GM12878 (cell line): ENCODE results near the gene CFAP57. TPM values are rescaled to one million over a fixed set of nuclear protein-coding genes. Genes with fewer than 3 reads are reported as not detected.

ENCODE experiments used
- ATAC-seq: fragments of 200-7000 bp; cut with Tn5 transposase; 3 replicates; pipeline ENCODE4 v1.9.1; 2020; ENCODE audit warnings: mild to moderate bottlenecking, moderate library complexity
- BruUV-seq: library from RNA; stranded (reverse); fragments of 400-500 nt; replicated peaks from 2 replicates; lab custom pipeline; 2021; lab: Mats Ljungman, UMichigan
- CTCF ChIA-PET: fragments of 300-600 bp; sonication (Branson Sonifier 250); formaldehyde crosslinking; extraction: SDS; loops from one replicate; lab custom pipeline; 2021; ENCODE audit warnings: inconsistent platforms; lab: Yijun Ruan, JAX
- POLR2A ChIA-PET: fragments of 350-600 bp; formaldehyde crosslinking; extraction: SDS; loops from one replicate; lab custom pipeline; 2021; ENCODE audit warnings: inconsistent platforms; lab: Charles Lee
- RAD21 ChIA-PET: fragments of 300-600 bp; sonication (Branson Sonifier 250); formaldehyde crosslinking; loops from one replicate; lab custom pipeline; 2023; ENCODE audit warnings: antibody characterized with exemption; ENCODE audit not compliant: unreplicated experiment; lab: Charles Lee
- SMC1A ChIA-PET: fragments of 300-600 bp; sonication (Branson Sonifier 250); formaldehyde crosslinking; loops from one replicate; lab custom pipeline; 2023; ENCODE audit not compliant: unreplicated experiment, uncharacterized antibody; lab: Charles Lee
- DNase-seq: peaks from one replicate; pipeline ENCODE4 v3.0.0-alpha.2; 2011; ENCODE audit warnings: low read depth, low spot score
- FAIRE-seq: peaks from 3 replicates; lab custom pipeline; 2011; peaks lifted over from hg19 to GRCh38; lab: Jason Lieb, UNC
- H2AFZ ChIP-seq: 2 replicates; pipeline ENCODE4 v1.6.0; 2011; ENCODE audit warnings: low read depth, low read length, control low read depth; ENCODE audit not compliant: control insufficient read depth
- H3K27ac ChIP-seq: 2 replicates; pipeline ENCODE4 v1.5.1; 2011; ENCODE audit warnings: control low read depth; ENCODE audit not compliant: control insufficient read depth, insufficient read depth
- H3K27me3 ChIP-seq, 2 experiments: replicated peaks in 1 of 2; 2 replicates each; pipeline versions ENCODE4 v1.6.0 to v1.6.1; 2011; ENCODE audit warnings: low read length in 1 of 2; ENCODE audit not compliant: control insufficient read depth in 2 of 2, insufficient read depth in 2 of 2
- H3K36me3 ChIP-seq, 2 experiments: 2 replicates each; pipeline ENCODE4 v1.5.1; 2011; ENCODE audit warnings: low read length in 1 of 2; ENCODE audit not compliant: control insufficient read depth in 2 of 2, insufficient read depth in 2 of 2
- H3K4me1 ChIP-seq: 2 replicates; pipeline ENCODE4 v1.6.1; 2011; ENCODE audit warnings: mild to moderate bottlenecking, low read length, moderate library complexity, mixed read lengths; ENCODE audit not compliant: control insufficient read depth, insufficient read depth
- H3K4me2 ChIP-seq: 2 replicates; pipeline ENCODE4 v1.6.0; 2011; ENCODE audit warnings: control low read depth; ENCODE audit not compliant: control insufficient read depth, insufficient read depth
- H3K4me3 ChIP-seq: fragments of 200-600 bp; sonication (generic); 2 replicates; pipeline ENCODE4 v1.5.1; 2016
- H3K79me2 ChIP-seq: 2 replicates; pipeline ENCODE4 v1.6.0; 2011; ENCODE audit warnings: low read length; ENCODE audit not compliant: control insufficient read depth, insufficient read depth
- H3K9ac ChIP-seq: 2 replicates; pipeline ENCODE4 v1.8.0; 2011; ENCODE audit warnings: low read length, control low read depth, mixed read lengths; ENCODE audit not compliant: control insufficient read depth, insufficient read depth
- H3K9me3 ChIP-seq: replicated peaks from 3 replicates; pipeline ENCODE4 v1.5.1; 2011; ENCODE audit warnings: mild to moderate bottlenecking, low read length; ENCODE audit not compliant: control insufficient read depth, insufficient read depth
- H4K20me1 ChIP-seq: 2 replicates; pipeline ENCODE4 v1.6.0; 2011; ENCODE audit not compliant: control insufficient read depth, insufficient read depth
- EGR1 ChIP-seq, 2 experiments: IDR thresholded peaks; 1 replicate in 1 of 2; 2 replicates in 1 of 2; pipeline ENCODE4 v1.6.1; 2011 to 2012; ENCODE audit warnings: low read depth in 2 of 2, low read length in 2 of 2, borderline replicate concordance in 1 of 2, mild to moderate bottlenecking in 1 of 2, moderate library complexity in 1 of 2
- ELK1 ChIP-seq: IDR thresholded peaks from 2 replicates; pipeline ENCODE4 v1.6.1; 2012; ENCODE audit warnings: low read depth, low read length, improper control_type of control experiment
- EZH2 ChIP-seq: IDR thresholded peaks from 2 replicates; pipeline ENCODE4 v1.6.1; 2012; ENCODE audit warnings: low read depth, mild to moderate bottlenecking, control low read depth, inconsistent platforms, low read length, borderline replicate concordance; ENCODE audit not compliant: control insufficient read depth
- GABPA ChIP-seq: IDR thresholded peaks from 2 replicates; pipeline ENCODE4 v1.6.1; 2014; ENCODE audit warnings: antibody characterized with exemption, low read depth, mild to moderate bottlenecking, inconsistent platforms
- GATAD2B ChIP-seq: fragments of 450-650 bp; conservative IDR thresholded peaks from 2 replicates; pipeline ENCODE4 v1.6.1; 2017; ENCODE audit warnings: low read depth, mild to moderate bottlenecking, moderate library complexity
- IKZF1 ChIP-seq: fragments of 450-650 bp; conservative IDR thresholded peaks from 2 replicates; pipeline ENCODE4 v1.6.1; 2017; ENCODE audit warnings: antibody characterized with exemption, mild to moderate bottlenecking
- KLF5 ChIP-seq: fragments of 450-650 bp; IDR thresholded peaks from 2 replicates; pipeline ENCODE4 v1.6.1; 2014; ENCODE audit warnings: mild to moderate bottlenecking; ENCODE audit not compliant: partially characterized antibody
- MAX ChIP-seq: IDR thresholded peaks from 2 replicates; pipeline ENCODE4 v1.6.1; 2012; ENCODE audit warnings: low read depth, low read length, improper control_type of control experiment
- NBN ChIP-seq: fragments of 450-650 bp; IDR thresholded peaks from 2 replicates; pipeline ENCODE4 v1.6.1; 2016
- NR2C2 ChIP-seq: IDR thresholded peaks from 2 replicates; pipeline ENCODE4 v1.6.1; 2011; ENCODE audit warnings: borderline replicate concordance, low read depth; ENCODE audit not compliant: control insufficient read depth, insufficient read length
- POLR2A ChIP-seq: IDR thresholded peaks from 2 replicates; pipeline ENCODE4 v1.6.1; 2011; ENCODE audit warnings: low read depth, mild to moderate bottlenecking, low read length
- POLR2AphosphoS2 ChIP-seq: IDR thresholded peaks from 2 replicates; pipeline ENCODE4 v1.6.1; 2011; ENCODE audit warnings: low read depth, mild to moderate bottlenecking, low read length, improper control_type of control experiment, moderate library complexity
- POU2F2 ChIP-seq: IDR thresholded peaks from 3 replicates; pipeline ENCODE4 v1.6.1; 2011; ENCODE audit warnings: low read depth, mild to moderate bottlenecking, low read length, borderline replicate concordance
- RAD21 ChIP-seq: IDR thresholded peaks from 2 replicates; pipeline ENCODE4 v1.6.1; 2011; ENCODE audit warnings: mild to moderate bottlenecking, low read depth, low read length, moderate library complexity; ENCODE audit not compliant: insufficient read depth
- RB1 ChIP-seq: fragments of 450-650 bp; formaldehyde crosslinking; IDR thresholded peaks from 2 replicates; pipeline ENCODE4 v1.6.1; 2017; ENCODE audit warnings: mild to moderate bottlenecking, borderline replicate concordance
- REST ChIP-seq: IDR thresholded peaks from 2 replicates; pipeline ENCODE4 v1.6.1; 2012; ENCODE audit warnings: mild to moderate bottlenecking, low read depth, low read length
- SMAD1 ChIP-seq: fragments of 450-650 bp; IDR thresholded peaks from 2 replicates; pipeline ENCODE4 v1.6.1; 2018; ENCODE audit warnings: mild to moderate bottlenecking, low read depth; ENCODE audit not compliant: partially characterized antibody
- SREBF1 ChIP-seq: IDR thresholded peaks from 2 replicates; pipeline ENCODE4 v1.6.1; 2012; ENCODE audit warnings: mild to moderate bottlenecking, low read length
- SREBF2 ChIP-seq: IDR thresholded peaks from 2 replicates; pipeline ENCODE4 v1.6.1; 2012; ENCODE audit warnings: mild to moderate bottlenecking, low read length
- STAT1 ChIP-seq: fragments of 450-650 bp; conservative IDR thresholded peaks from 2 replicates; pipeline ENCODE4 v1.6.1; 2014; ENCODE audit warnings: antibody characterized with exemption, mild to moderate bottlenecking
- TBL1XR1 ChIP-seq: IDR thresholded peaks from 2 replicates; pipeline ENCODE4 v1.6.1; 2012; ENCODE audit warnings: low read depth, low read length, improper control_type of control experiment
- WGBS: methylation state at CpG from one replicate; pipeline ENCODE4 v1.1.6; 2016; ENCODE audit warnings: low lambda C conversion rate; ENCODE audit not compliant: insufficient replicate concordance, insufficient coverage; ENCODE audit errors: missing lambda C conversion rate; 5-methylcytosine and 5-hydroxymethylcytosine counted together
- in situ Hi-C: fragments of 300-500 bp; cut with MboI; formaldehyde crosslinking; loops from 9 replicates; pipeline ENCODE4 v1.14.3; 2018; ENCODE audit warnings: mixed read lengths
- intact Hi-C: fragments of 100-400 bp; cut with micrococcal nuclease; formaldehyde crosslinking; loops from one replicate; pipeline ENCODE4 v1.14.2; 2022; ENCODE audit not compliant: unreplicated experiment
- polyA plus RNA-seq, 11 experiments: library from polyadenylated mRNA; depleted of rRNA in 4 of 11; unstranded in 6 of 11; stranded (reverse) in 5 of 11; fragments of >200 nt; fragmentation: Nextera tagmentation in 4 of 11; fragmentation: Illumina TruSeq in 1 of 11; extraction: Ambion mirVana in 4 of 11; extraction: Trizol in 1 of 11; gene quantifications; 1 replicate in 1 of 11; 2 replicates in 10 of 11; pipeline versions ENCODE4 v1.2.1 to v1.2.3, GENCODE V29; 2011 to 2016; ENCODE audit warnings: inconsistent platforms in 2 of 11, missing spikeins in 2 of 11, low read depth in 1 of 11
- total RNA-seq, 4 experiments: library from RNA; depleted of rRNA in 3 of 4; stranded (reverse); fragments of >200 nt in 3 of 4; fragmentation: Illumina TruSeq in 1 of 4; extraction: Trizol in 1 of 4; gene quantifications; 2 replicates each; pipeline versions ENCODE4 v1.2.1 to v1.2.3, GENCODE V29; 2013 to 2021

Gene CFAP57
- total and polyA plus RNA-seq, 10 of the 15 experiments (the other 5 are each of a cell fraction or from before 2014, with no cell fraction given), result 0.45 to 4.8 (median 1.3) TPM

- TF ChIP-seq REST, result no peak
- no peak for TF ChIP-seq POU2F2
- no peak for TF ChIP-seq TBL1XR1
- TF ChIP-seq MAX, result no peak
- TF ChIP-seq IKZF1, result no peak
- TF ChIP-seq EGR1 (IDR thresholded peaks at IDR 0.05; ENCODE audit: borderline replicate concordance in 1 of 2, low read depth in 2 of 2, low read length in 2 of 2), result no peak
- TF ChIP-seq EZH2, result no peak
- no peak for TF ChIP-seq KLF5
Measured at GRCh38 chr1:43279666-43280065, 107.5 kb downstream of the CFAP57 start (continued).

- BruUV-seq, result no TSS peak
- SMC1A ChIA-PET, result interaction anchor here (0.9 to 2.1 kb wide), 3 partner anchors 14 to 173 kb away, joined by 3 to 4 read pairs (median 3); partner anchors contain the start of gene HYI
- POLR2A ChIA-PET, result no interaction called here
- Histone ChIP-seq H3K9me3 (no peaks in the 10 kb centered on the region), H3K4me3 (no peak overlapping the region), H3K4me2 (no peak overlapping the region), H3K27me3 (no peaks in the 10 kb centered on the region; a peak in 2 of 4 replicates), H4K20me1 (no peaks in the 10 kb centered on the region), H3K79me2 (no peaks in the 10 kb centered on the region), H3K9ac (no peak overlapping the region), H3K27ac (no peak overlapping the region), H2AFZ (no peak overlapping the region), H3K36me3 (no peaks in the 10 kb centered on the region), H3K4me1 (no peaks in the 10 kb centered on the region)
- ATAC-seq, result no peak
- no peak for FAIRE-seq
- CTCF ChIA-PET, result interaction anchor here (1.1 kb wide), 1 partner anchor 13 kb away, joined by 3 read pairs; no protein-coding TSS in a partner anchor
- no peak for DNase-seq
- intact Hi-C loops (no loop called here), in situ Hi-C loops (no loop called here)
- RAD21 ChIA-PET, result interaction anchor here (0.6 to 1.7 kb wide), 2 partner anchors 14 kb away, joined by 5 read pairs; no protein-coding TSS in a partner anchor
- 0% methylated on average over 2 of the region's 2 CpGs for WGBS
- TF ChIP-seq STAT1 (no peak), NR2C2 (no peak), POLR2AphosphoS2 (no peak), GABPA (no peak), GATAD2B (no peak), SREBF1 (no peak), RAD21 (no peak), SREBF2 (no peak), SMAD1 (no peak), RB1 (no peak), ELK1 (no peak), NBN (no peak), POLR2A (no peak)
Measured at GRCh38 chr1:43280692-43281091, 108.6 kb downstream of the CFAP57 start.
